ENCODE results near the gene NHLRC4. TPM values are rescaled to one million over a fixed set of nuclear protein-coding genes. Genes with fewer than 3 reads are reported as not detected.
A peak's percentile ranks its signal among the peaks of the same experiment; 100 is the strongest.

The NHLRC4 gene
- polyA plus RNA-seq, 3 donors: 0.29 to 0.57 (median 0.36) TPM

DNA sequence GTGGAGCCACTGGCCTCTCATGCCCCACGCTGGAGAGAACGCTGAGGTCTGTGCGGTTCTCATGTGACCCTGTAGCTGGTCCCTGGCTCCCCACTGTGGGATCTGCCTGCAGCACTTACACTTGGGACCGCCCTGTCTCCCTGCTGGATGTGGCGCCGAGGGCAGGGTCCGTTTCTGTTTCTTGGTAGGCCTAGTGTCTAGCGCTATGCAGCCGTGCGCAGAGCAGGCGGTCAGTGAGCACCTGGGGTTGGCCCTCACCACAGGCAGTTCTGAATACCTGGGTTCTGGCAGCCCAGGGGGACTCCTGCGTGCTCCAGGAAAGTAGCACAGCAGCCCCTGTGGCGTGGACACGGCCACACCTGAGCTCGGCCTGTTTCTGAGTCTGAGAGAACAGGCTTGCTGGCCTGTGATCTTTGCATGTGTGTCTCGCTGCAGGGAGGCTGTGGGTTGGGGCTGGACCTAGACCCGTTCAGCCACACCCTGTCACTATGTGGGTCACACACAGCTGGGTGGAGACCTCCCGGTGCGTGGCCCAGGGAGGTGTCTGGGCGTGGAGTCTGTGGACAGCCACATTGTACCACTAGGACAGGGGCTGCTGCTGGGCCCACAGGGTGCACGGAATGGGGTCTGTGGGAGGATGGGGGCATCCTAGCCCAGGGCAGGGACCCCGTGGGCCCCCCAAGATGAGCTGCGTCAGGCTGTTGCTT, 36.5 kb upstream of the NHLRC4 start:
- H2AFZ ChIP-seq (ENCODE audit: insufficient read depth, low read depth, low read length, poor library complexity, severe bottlenecking): no peak overlapping the region
- H3K36me3 Mint-ChIP-seq: peaks cover 2 to 13% of the 10 kb centered on the region in 2 donors
- no peaks in the 10 kb centered on the region for H3K9me3 Mint-ChIP-seq
- H3K36me3 ChIP-seq (replicated peaks in 1 of 2; ENCODE audit: control insufficient read depth in 1 of 2, insufficient read depth in 2 of 2, low read length in 2 of 2): peaks cover 0 to 8% of the 10 kb centered on the region in 2 donors
- H3K9me3 ChIP-seq (replicated peaks in 1 of 2; ENCODE audit: control insufficient read depth in 1 of 2, insufficient read depth in 1 of 2, low read length in 2 of 2): no peaks in the 10 kb centered on the region
- H3K79me2 ChIP-seq (ENCODE audit: insufficient read depth, low read length): peaks cover 80% of the 10 kb centered on the region
- peak overlapping the region in 1 of 2 donors; percentile 41 for H3K4me3 Mint-ChIP-seq
- no peak for DNase-seq
- H3K4me3 ChIP-seq (replicated peaks in 1 of 3; ENCODE audit: low read depth in 2 of 3, low read length in 3 of 3): no peak overlapping the region
- peaks cover 70% of the 10 kb centered on the region for H4K20me1 ChIP-seq (ENCODE audit: insufficient read depth, low read length)
- TF ChIP-seq, protein P1, sequence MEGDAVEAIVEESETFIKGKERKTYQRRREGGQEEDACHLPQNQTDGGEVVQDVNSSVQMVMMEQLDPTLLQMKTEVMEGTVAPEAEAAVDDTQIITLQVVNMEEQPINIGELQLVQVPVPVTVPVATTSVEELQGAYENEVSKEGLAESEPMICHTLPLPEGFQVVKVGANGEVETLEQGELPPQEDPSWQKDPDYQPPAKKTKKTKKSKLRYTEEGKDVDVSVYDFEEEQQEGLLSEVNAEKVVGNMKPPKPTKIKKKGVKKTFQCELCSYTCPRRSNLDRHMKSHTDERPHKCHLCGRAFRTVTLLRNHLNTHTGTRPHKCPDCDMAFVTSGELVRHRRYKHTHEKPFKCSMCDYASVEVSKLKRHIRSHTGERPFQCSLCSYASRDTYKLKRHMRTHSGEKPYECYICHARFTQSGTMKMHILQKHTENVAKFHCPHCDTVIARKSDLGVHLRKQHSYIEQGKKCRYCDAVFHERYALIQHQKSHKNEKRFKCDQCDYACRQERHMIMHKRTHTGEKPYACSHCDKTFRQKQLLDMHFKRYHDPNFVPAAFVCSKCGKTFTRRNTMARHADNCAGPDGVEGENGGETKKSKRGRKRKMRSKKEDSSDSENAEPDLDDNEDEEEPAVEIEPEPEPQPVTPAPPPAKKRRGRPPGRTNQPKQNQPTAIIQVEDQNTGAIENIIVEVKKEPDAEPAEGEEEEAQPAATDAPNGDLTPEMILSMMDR (IDR thresholded peaks at IDR 0.05): no peak
- peak overlapping the region in 1 of 2 donors; percentile 87 for H3K27ac ChIP-seq (ENCODE audit: low read depth in 1 of 2, low read length in 2 of 2)
- no peak overlapping the region for H3K9ac ChIP-seq (ENCODE audit: insufficient read depth, low read length, poor library complexity, severe bottlenecking)
- 95% methylated on average over 23 of the region's 23 CpGs for WGBS (ENCODE audit: insufficient coverage)
- peak overlapping the region in 2 of 7 donors; percentile 43 to 80 for H3K27ac Mint-ChIP-seq
- H3K27me3 ChIP-seq (ENCODE audit: control insufficient read depth in 2 of 2, insufficient read depth in 2 of 2, low read length in 2 of 2): no peaks in the 10 kb centered on the region
- H3K4me2 ChIP-seq (replicated peaks; ENCODE audit: extremely low read depth, low read length, poor library complexity, severe bottlenecking): no peak overlapping the region
- peaks cover 0 to 1% (median 0%) of the 10 kb centered on the region in 3 donors for H3K27me3 Mint-ChIP-seq (ENCODE audit: low read depth in 3 of 3)
- intact Hi-C loops (cut with micrococcal nuclease): no loop called here
- peaks cover 35 to 49% of the 10 kb centered on the region in 2 donors for H3K4me1 ChIP-seq (ENCODE audit: control insufficient read depth in 1 of 2, insufficient read depth in 2 of 2, low read length in 2 of 2)
- H3K4me1 Mint-ChIP-seq: peaks cover 40% of the 10 kb centered on the region

DNA sequence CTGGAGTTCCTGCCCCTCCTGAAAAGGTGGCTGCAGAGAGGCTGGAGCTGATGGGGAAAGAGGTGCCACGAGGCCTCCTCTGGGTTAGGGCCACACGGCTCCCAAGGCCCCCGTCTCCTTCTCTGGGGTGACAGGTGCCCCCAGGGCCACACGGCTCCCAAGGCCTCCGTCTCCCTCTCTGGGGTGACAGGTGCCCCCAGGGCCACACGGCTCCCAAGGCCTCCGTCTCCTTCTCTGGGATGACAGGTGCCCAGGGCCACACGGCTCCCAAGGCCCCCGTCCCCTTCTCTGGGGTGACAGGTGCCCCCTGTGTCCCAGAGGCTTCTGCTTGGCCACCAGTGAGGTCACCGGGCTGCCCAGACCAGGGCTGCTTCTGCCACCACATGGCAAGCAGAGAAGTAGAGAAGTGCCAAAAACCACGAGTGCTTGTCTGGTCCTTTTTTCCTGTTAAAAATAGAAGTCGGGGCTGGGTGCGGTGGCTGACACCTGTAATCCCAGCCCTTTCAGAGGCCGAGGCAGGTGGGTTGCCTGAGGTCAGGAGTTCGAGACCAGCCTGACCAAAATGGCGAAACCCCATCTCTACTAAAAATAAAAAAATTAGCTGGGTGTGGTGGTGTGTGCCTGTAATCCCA, 35.2 kb upstream of the NHLRC4 start:
- Histone ChIP-seq H3K4me1 (ENCODE audit: control insufficient read depth in 1 of 2, insufficient read depth in 2 of 2, low read length in 2 of 2) (peaks cover 31 to 43% of the 10 kb centered on the region in 2 donors), H3K79me2 (ENCODE audit: insufficient read depth, low read length) (peaks cover 88% of the 10 kb centered on the region), H3K4me2 (replicated peaks; ENCODE audit: extremely low read depth, low read length, poor library complexity, severe bottlenecking) (no peak overlapping the region), H3K36me3 (replicated peaks in 1 of 2; ENCODE audit: control insufficient read depth in 1 of 2, insufficient read depth in 2 of 2, low read length in 2 of 2) (peaks cover 3 to 10% of the 10 kb centered on the region in 2 donors), H3K4me3 (replicated peaks in 1 of 3; ENCODE audit: low read depth in 2 of 3, low read length in 3 of 3) (no peak overlapping the region), H3K9ac (ENCODE audit: insufficient read depth, low read length, poor library complexity, severe bottlenecking) (no peak overlapping the region), H3K27me3 (ENCODE audit: control insufficient read depth in 2 of 2, insufficient read depth in 2 of 2, low read length in 2 of 2) (no peaks in the 10 kb centered on the region), H4K20me1 (ENCODE audit: insufficient read depth, low read length) (peaks cover 78% of the 10 kb centered on the region), H2AFZ (ENCODE audit: insufficient read depth, low read depth, low read length, poor library complexity, severe bottlenecking) (no peak overlapping the region), H3K9me3 (replicated peaks in 1 of 2; ENCODE audit: control insufficient read depth in 1 of 2, insufficient read depth in 1 of 2, low read length in 2 of 2) (no peaks in the 10 kb centered on the region), H3K27ac (ENCODE audit: low read depth in 1 of 2, low read length in 2 of 2) (no peak overlapping the region)
- H3K27ac Mint-ChIP-seq: peak overlapping the region in 2 of 7 donors; percentile 6 to 32
- peaks cover 4 to 19% of the 10 kb centered on the region in 2 donors for H3K36me3 Mint-ChIP-seq
- H3K4me1 Mint-ChIP-seq: peaks cover 27% of the 10 kb centered on the region
- no peak for DNase-seq
- H3K27me3 Mint-ChIP-seq (ENCODE audit: low read depth in 3 of 3): peaks cover 0 to 1% (median 0%) of the 10 kb centered on the region in 3 donors
- WGBS (ENCODE audit: insufficient coverage): 85% methylated on average over 12 of the region's 16 CpGs
- intact Hi-C loops (cut with micrococcal nuclease): no loop called here
- H3K9me3 Mint-ChIP-seq: no peaks in the 10 kb centered on the region
- TF ChIP-seq, protein P1 (IDR thresholded peaks at IDR 0.05): no peak
- H3K4me3 Mint-ChIP-seq: no peak overlapping the region

Measured in CD14-positive monocyte (primary cell).